HG02610 (cell line): ENCODE results near the gene PCYOX1L.

Experiments
- ATAC-seq: cut with Tn5 transposase; IDR thresholded peaks from one replicate; pipeline ENCODE4 v1.9.1; 2021; ENCODE audit warnings: mild to moderate bottlenecking, moderate library complexity; ENCODE audit not compliant: unreplicated experiment

Gene PCYOX1L

GRCh38 chr5:149406203-149406978, 48.5 kb downstream of the PCYOX1L start:
- ATAC-seq = no peak

GRCh38 chr5:149406979-149407306, 49.1 kb downstream of the PCYOX1L start:
- no peak for ATAC-seq

- ATAC-seq = no peak
Measured at GRCh38 chr5:149407323-149408251, 49.7 kb downstream of the PCYOX1L start.

GRCh38 chr5:149408252-149409099, 50.6 kb downstream of the PCYOX1L start:
- no peak for ATAC-seq

GRCh38 chr5:149409268-149409948, 51.6 kb downstream of the PCYOX1L start:
- ATAC-seq = no peak

- no peak for ATAC-seq
Measured at GRCh38 chr5:149410071-149410470, 52.2 kb downstream of the PCYOX1L start.

- ATAC-seq = no peak
Measured at GRCh38 chr5:149410721-149411432, 53.0 kb downstream of the PCYOX1L start.

- ATAC-seq = no peak
Measured at GRCh38 chr5:149411738-149412519, 54.1 kb downstream of the PCYOX1L start.

GRCh38 chr5:149412783-149413476, 55.1 kb downstream of the PCYOX1L start:
- no peak for ATAC-seq

- ATAC-seq = no peak
Measured at GRCh38 chr5:149413477-149414210, 55.8 kb downstream of the PCYOX1L start.

- ATAC-seq = no peak
Measured at GRCh38 chr5:149414405-149415065, 56.7 kb downstream of the PCYOX1L start.

GRCh38 chr5:149415066-149415967, 57.5 kb downstream of the PCYOX1L start:
- no peak for ATAC-seq

GRCh38 chr5:149416987-149417710, 59.3 kb downstream of the PCYOX1L start:
- no peak for ATAC-seq

- no peak for ATAC-seq
Measured at GRCh38 chr5:149417711-149418368, 60.0 kb downstream of the PCYOX1L start.

- ATAC-seq = no peak
Measured at GRCh38 chr5:149418910-149419531, 61.2 kb downstream of the PCYOX1L start.
